Measurements from ENCODE around the gene SLAIN1.
A peak's percentile ranks its signal among the peaks of the same experiment; 100 is the strongest.
"Not testable (repeated sequence)": the region's sequence is repeated elsewhere in the genome, so short reads cannot be mapped to it uniquely, and the experiment has no call there.

SLAIN1 gene

GRCh38 chr13:77697217-77698103 is at the start of gene SLAIN1:
Gene SLAIN1 (plus strand): TSS chr13:77697687. CDS start chr13:77697914, 227 bp downstream.
- peak; percentile 69 to 70 for DNase-seq (ENCODE audit: low read depth in 2 of 2)

GRCh38 chr13:77650409-77650808 is 47.1 kb upstream of the SLAIN1 start:
- DNase-seq (ENCODE audit: low read depth in 2 of 2): no peak

GRCh38 chr13:77653301-77653700 is 44.2 kb upstream of the SLAIN1 start:
- DNase-seq (ENCODE audit: low read depth in 2 of 2): no peak

GRCh38 chr13:77660016-77660415 is 37.5 kb upstream of the SLAIN1 start:
- DNase-seq (ENCODE audit: low read depth in 2 of 2): not testable (repeated sequence)

GRCh38 chr13:77660841-77661250 is 36.6 kb upstream of the SLAIN1 start:
- no peak for DNase-seq (ENCODE audit: low read depth in 2 of 2)

GRCh38 chr13:77662301-77662700 is 35.2 kb upstream of the SLAIN1 start:
- DNase-seq (ENCODE audit: low read depth in 2 of 2): not testable (repeated sequence)

GRCh38 chr13:77662831-77663230 is 34.7 kb upstream of the SLAIN1 start:
- DNase-seq (ENCODE audit: low read depth in 2 of 2): not testable (repeated sequence)

- no peak for DNase-seq (ENCODE audit: low read depth in 2 of 2)
Measured at GRCh38 chr13:77674852-77675251, 22.6 kb upstream of the SLAIN1 start.

- no peak for DNase-seq (ENCODE audit: low read depth in 2 of 2)
Measured at GRCh38 chr13:77678691-77679235, 18.7 kb upstream of the SLAIN1 start.

GRCh38 chr13:77687799-77688198 is 9.7 kb upstream of the SLAIN1 start:
- DNase-seq (ENCODE audit: low read depth in 2 of 2): no peak

- no peak for DNase-seq (ENCODE audit: low read depth in 2 of 2)
Measured at GRCh38 chr13:77691871-77692270, 5.6 kb upstream of the SLAIN1 start.

GRCh38 chr13:77692746-77693448 is 4.6 kb upstream of the SLAIN1 start:
- DNase-seq (ENCODE audit: low read depth in 2 of 2): no peak

- DNase-seq (ENCODE audit: low read depth in 2 of 2): no peak
Measured at GRCh38 chr13:77693449-77693940, 4.0 kb upstream of the SLAIN1 start.

- DNase-seq (ENCODE audit: low read depth in 2 of 2): no peak
Measured at GRCh38 chr13:77696006-77696878, 1.2 kb upstream of the SLAIN1 start.

- no peak for DNase-seq (ENCODE audit: low read depth in 2 of 2)
Measured at GRCh38 chr13:77696879-77697216, 639 bp upstream of the SLAIN1 start.

GRCh38 chr13:77698201-77699058 is 943 bp downstream of the SLAIN1 start:
- peak; percentile 4 to 28 for DNase-seq (ENCODE audit: low read depth in 2 of 2)

GRCh38 chr13:77699059-77699680 is 1.7 kb downstream of the SLAIN1 start:
- no peak for DNase-seq (ENCODE audit: low read depth in 2 of 2)

- DNase-seq (ENCODE audit: low read depth in 2 of 2): no peak
Measured at GRCh38 chr13:77701305-77701704, 3.8 kb downstream of the SLAIN1 start.

GRCh38 chr13:77702366-77702765 is 4.9 kb downstream of the SLAIN1 start:
- no peak for DNase-seq (ENCODE audit: low read depth in 2 of 2)

- DNase-seq (ENCODE audit: low read depth in 2 of 2): no peak
Measured at GRCh38 chr13:77703408-77703807, 5.9 kb downstream of the SLAIN1 start.

Measured in stimulated activated CD8-positive, alpha-beta memory T cell treated with anti-CD3 and anti-CD28 coated beads, Interleukin-15, amount 100 ng/mL, for 48 hours (primary cell).